Fibroblast of pulmonary artery (primary cell): ENCODE results near the gene SMAP1.
A peak's percentile ranks its signal among the peaks of the same experiment; 100 is the strongest.

Experiments used
- DNase-seq: peaks from one replicate; pipeline ENCODE4 v3.0.0-alpha.2; 2010; ENCODE audit warnings: low read depth
- H3K4me3 ChIP-seq: replicated peaks from 2 replicates; pipeline ENCODE4 v1.5.1; 2011; ENCODE audit warnings: low read depth, mild to moderate bottlenecking, control low read depth, low read length, moderate library complexity
- CTCF ChIP-seq: IDR thresholded peaks from 2 replicates; pipeline ENCODE4 v1.5.1; 2011; ENCODE audit warnings: mild to moderate bottlenecking, control low read depth, low read length, inconsistent platforms; ENCODE audit errors: missing control alignments

SMAP1 gene

GRCh38 chr6:70806086-70806485, 138.4 kb downstream of the SMAP1 start:
- TF ChIP-seq CTCF: no peak
- no peak for DNase-seq
- no peak overlapping the region for H3K4me3 ChIP-seq

- no peak for TF ChIP-seq CTCF
- DNase-seq: peak; percentile 18
- H3K4me3 ChIP-seq: no peak overlapping the region
Observed at GRCh38 chr6:70811788-70812187, 144.1 kb downstream of the SMAP1 start.

GRCh38 chr6:70813885-70814284, 146.2 kb downstream of the SMAP1 start:
- H3K4me3 ChIP-seq: no peak overlapping the region
- no peak for DNase-seq
- no peak for TF ChIP-seq CTCF

- TF ChIP-seq CTCF: no peak
- DNase-seq: peak; percentile 18
- H3K4me3 ChIP-seq: no peak overlapping the region
Observed at GRCh38 chr6:70819646-70820045, 152.0 kb downstream of the SMAP1 start.

- DNase-seq: no peak
- no peak overlapping the region for H3K4me3 ChIP-seq
- TF ChIP-seq CTCF: no peak
Observed at GRCh38 chr6:70820778-70821177, 153.1 kb downstream of the SMAP1 start.

- no peak for TF ChIP-seq CTCF
- no peak overlapping the region for H3K4me3 ChIP-seq
- DNase-seq: no peak
Observed at GRCh38 chr6:70821751-70822150, 154.1 kb downstream of the SMAP1 start.

GRCh38 chr6:70823651-70824050, 156.0 kb downstream of the SMAP1 start:
- no peak for DNase-seq
- no peak for TF ChIP-seq CTCF
- no peak overlapping the region for H3K4me3 ChIP-seq
